HepG2 (cell line): ENCODE measurements around the gene ICAM5. TPM values are rescaled to one million over a fixed set of nuclear protein-coding genes. Genes with fewer than 3 reads are reported as not detected.

Experiments
- DMAP1 ChIP-seq: IDR thresholded peaks from 2 replicates; pipeline ENCODE4 v1.6.1; 2016
- ETV6 ChIP-seq: sonication (generic); formaldehyde crosslinking; conservative IDR thresholded peaks from 2 replicates; pipeline ENCODE4 v1.4.0; 2020; ENCODE audit warnings: missing genetic modification reagents
- GPBP1L1 ChIP-seq: sonication (generic); formaldehyde crosslinking; IDR thresholded peaks from 2 replicates; pipeline ENCODE4 v1.5.0; 2020; ENCODE audit warnings: mild to moderate bottlenecking, missing genetic modification reagents
- HNRNPH1 ChIP-seq: fragments of 200-400 bp; formaldehyde crosslinking; optimal IDR thresholded peaks from 2 replicates; pipeline ENCODE3; 2017; ENCODE audit warnings: mild to moderate bottlenecking, low read depth, low read length
- KDM3A ChIP-seq: IDR thresholded peaks from 2 replicates; pipeline ENCODE4 v1.6.1; 2018; ENCODE audit warnings: low read depth, missing compliant biosample characterization
- KLF15 ChIP-seq: sonication (generic); formaldehyde crosslinking; IDR thresholded peaks from 2 replicates; pipeline ENCODE4 v1.8.1; 2023; ENCODE audit warnings: borderline replicate concordance, mild to moderate bottlenecking, inconsistent platforms, missing genetic modification reagents, mixed read lengths
- MAX ChIP-seq: IDR thresholded peaks from 2 replicates; pipeline ENCODE4 v1.6.1; 2012; ENCODE audit warnings: inconsistent platforms
- PHF20 ChIP-seq: sonication (generic); formaldehyde crosslinking; IDR thresholded peaks from 2 replicates; pipeline ENCODE4 v1.5.0; 2020; ENCODE audit warnings: mild to moderate bottlenecking, missing genetic modification reagents
- ZNF142 ChIP-seq: sonication (generic); formaldehyde crosslinking; IDR thresholded peaks from 2 replicates; pipeline ENCODE4 v1.4.0; 2020; ENCODE audit warnings: missing genetic modification reagents
- ZNF143 ChIP-seq: sonication (generic); formaldehyde crosslinking; IDR thresholded peaks from 2 replicates; pipeline ENCODE4 v1.4.0; 2020; ENCODE audit warnings: missing genetic modification reagents
- ZNF33A ChIP-seq: sonication (generic); formaldehyde crosslinking; IDR thresholded peaks from 2 replicates; pipeline ENCODE4 v1.5.1; 2020; ENCODE audit warnings: missing genetic modification reagents, mild to moderate bottlenecking, moderate library complexity, borderline replicate concordance
- ZNF451 ChIP-seq: sonication (generic); formaldehyde crosslinking; IDR thresholded peaks from 2 replicates; pipeline ENCODE4 v1.5.0; 2020; ENCODE audit warnings: mild to moderate bottlenecking, missing genetic modification reagents
- ZNF512B ChIP-seq: sonication (generic); formaldehyde crosslinking; IDR thresholded peaks from 2 replicates; pipeline ENCODE4 v1.5.1; 2020; ENCODE audit warnings: missing genetic modification reagents, mild to moderate bottlenecking, borderline replicate concordance
- ZNF547 ChIP-seq: sonication (generic); formaldehyde crosslinking; IDR thresholded peaks from 2 replicates; pipeline ENCODE4 v1.5.1; 2020; ENCODE audit warnings: mild to moderate bottlenecking, missing genetic modification reagents
- ZNF564 ChIP-seq: sonication (generic); formaldehyde crosslinking; IDR thresholded peaks from 2 replicates; pipeline ENCODE4 v1.8.1; 2023; ENCODE audit warnings: mild to moderate bottlenecking, missing genetic modification reagents
- ZNF589 ChIP-seq: sonication (generic); formaldehyde crosslinking; conservative IDR thresholded peaks from 2 replicates; pipeline ENCODE4 v1.8.0; 2022; ENCODE audit warnings: mild to moderate bottlenecking, moderate library complexity, missing genetic modification reagents
- ZNF709 ChIP-seq: sonication (generic); formaldehyde crosslinking; IDR thresholded peaks from 2 replicates; pipeline ENCODE4 v1.5.0; 2020; ENCODE audit warnings: mild to moderate bottlenecking, missing genetic modification reagents
- ZNF766 ChIP-seq: sonication (generic); formaldehyde crosslinking; IDR thresholded peaks from 2 replicates; pipeline ENCODE4 v1.5.0; 2020; ENCODE audit warnings: missing genetic modification reagents, borderline replicate concordance
- ZNF784 ChIP-seq: sonication (generic); formaldehyde crosslinking; IDR thresholded peaks from 2 replicates; pipeline ENCODE4 v1.5.1; 2020; ENCODE audit warnings: missing genetic modification reagents, mild to moderate bottlenecking, borderline replicate concordance
- polyA plus RNA-seq, 8 experiments: library from polyadenylated mRNA; depleted of rRNA in 3 of 8; stranded (reverse) in 7 of 8; unstranded in 1 of 8; fragments of >200 nt; fragmentation: Illumina TruSeq in 4 of 8; extraction: Trizol in 4 of 8; gene quantifications; 2 replicates each; pipeline versions ENCODE4 v1.2.1 to v1.2.3, GENCODE V29; 2011 to 2016; ENCODE audit warnings: low read depth in 4 of 8, missing spikeins in 1 of 8, mixed read lengths in 1 of 8; ENCODE audit not compliant: insufficient read depth in 1 of 8
- total RNA-seq, 5 experiments: library from RNA; depleted of rRNA; stranded (reverse); fragments of >200 nt; fragmentation: Illumina TruSeq; extraction: Trizol; gene quantifications; 2 replicates each; pipeline ENCODE4 v1.2.3, GENCODE V29; 2016; ENCODE audit warnings: low read depth in 1 of 5

Gene ICAM5
- total and polyA plus RNA-seq, 2 of the 13 experiments (the other 11 are each of a cell fraction or from before 2014, with no cell fraction given) = 0.46 to 1.6 TPM

GRCh38 chr19:10289167-10289835 is 451 bp upstream of the ICAM5 start (continued):
- TF ChIP-seq ZNF142 (CRISPR knock-in tag) (0 out of 2 replicates have a peak, but pooled peaks have one; percentile 37), ZNF709 (CRISPR knock-in tag) (no peak), ZNF33A (CRISPR knock-in tag) (no peak), PHF20 (CRISPR knock-in tag) (no peak), ZNF589 (no peak), ZNF143 (CRISPR knock-in tag) (peak; percentile 39; the same call in 1 of the 2 replicates), ZNF512B (CRISPR knock-in tag) (no peak), ETV6 (CRISPR knock-in tag) (no peak), DMAP1 (CRISPR knock-in tag) (no peak), KLF15 (CRISPR knock-in tag) (0 out of 2 replicates have a peak, but pooled peaks have one; percentile 73), ZNF766 (CRISPR knock-in tag) (no peak), MAX (peak; percentile 86), KDM3A (CRISPR knock-in tag) (0 out of 2 replicates have a peak, but pooled peaks have one; percentile 33), GPBP1L1 (CRISPR knock-in tag) (no peak), ZNF547 (no peak), ZNF784 (CRISPR knock-in tag) (no peak), ZNF451 (CRISPR knock-in tag) (no peak), HNRNPH1 (no peak), ZNF564 (CRISPR knock-in tag) (no peak)
